Adrenal gland (tissue), 12 donors: Measurements from ENCODE around the gene ITPKB. TPM values are rescaled to one million over a fixed set of nuclear protein-coding genes. Genes with fewer than 3 reads are reported as not detected.
"Not testable (repeated sequence)": the region's sequence is repeated elsewhere in the genome, so short reads cannot be mapped to it uniquely, and the experiment has no call there.

Experiments
- DNase-seq, 7 donors: peaks; one replicate each; pipeline ENCODE4 v3.0.0-alpha.2; 2019 to 2020
- H3K27ac ChIP-seq, 5 donors: fragments of 200-600 bp; sonication (generic) in 4 of 5; 1 replicate in 3 of 5; 2 replicates in 2 of 5; pipeline versions ENCODE4 v1.5.1 to v1.8.0; 2016 to 2020; ENCODE audit warnings: mild to moderate bottlenecking in 1 of 5
- H3K27me3 ChIP-seq: fragments of 200-600 bp; 2 replicates; pipeline ENCODE4 v1.8.0; 2021
- H3K36me3 ChIP-seq, 2 donors: fragments of 200-600 bp; replicated peaks in 1 of 2; 1 replicate in 1 of 2; 2 replicates in 1 of 2; pipeline versions ENCODE4 v1.5.1 to v1.8.0; 2018 to 2022
- H3K4me1 ChIP-seq, 2 donors: fragments of 200-600 bp; replicated peaks in 1 of 2; 1 replicate in 1 of 2; 2 replicates in 1 of 2; pipeline versions ENCODE4 v1.5.1 to v1.8.0; 2018 to 2021
- H3K4me3 ChIP-seq, 4 donors: fragments of 200-600 bp; sonication (generic) in 3 of 4; one replicate each; pipeline ENCODE4 v1.5.1; 2016 to 2018
- H3K9me3 ChIP-seq, 3 donors: fragments of 200-600 bp; sonication (generic) in 1 of 3; replicated peaks in 1 of 3; 1 replicate in 2 of 3; 2 replicates in 1 of 3; pipeline versions ENCODE4 v1.5.1 to v1.8.0; 2016 to 2021
- POLR2A ChIP-seq, 2 donors: fragments of 450-650 bp; IDR thresholded peaks; one replicate each; pipeline ENCODE4 v1.6.1; 2017; ENCODE audit warnings: antibody characterized with exemption in 2 of 2, mild to moderate bottlenecking in 2 of 2, moderate library complexity in 1 of 2
- WGBS, 4 donors: extraction: QIAGEN DNeasy Blood & Tissue Kit in 2 of 4; methylation state at CpG; one replicate each; pipeline versions ENCODE4 v1.1.5 to v1.1.7; 2013 to 2017; 5-methylcytosine and 5-hydroxymethylcytosine counted together
- intact Hi-C, 2 donors: fragments of 100-400 bp; cut with DNase I; formaldehyde crosslinking; loops; one replicate each; pipeline versions ENCODE4 v1.14.1 to v1.15.0; 2022 to 2023
- polyA plus RNA-seq, 3 donors: library from polyadenylated mRNA; stranded (reverse); fragments of 200-250 nt in 2 of 3; fragments of 350-450 nt in 1 of 3; fragmentation: Illumina TruSeq in 1 of 3; extraction: RNeasy Lipid Tissue Mini Kit (QIAGEN cat#74804) in 1 of 3; gene quantifications; one replicate each; pipeline ENCODE4 v1.2.3, GENCODE V29; 2013 to 2014
- total RNA-seq, 9 donors: library from RNA; depleted of rRNA in 4 of 9; stranded (reverse); fragments of >200 nt in 4 of 9; fragments of 120-200 nt in 1 of 9; fragmentation: NEBNext Ultra II Directional in 1 of 9; extraction: Animal tissue kit (Norgen Biotek cat#: 25700) in 1 of 9; gene quantifications; one replicate each; pipeline versions ENCODE4 v1.1.0 to v1.2.4, GENCODE V29; 2013 to 2023
- TF ChIP-seq, protein P1 (sequence below), 6 experiments: fragments of 450-650 bp in 4 of 6; fragments of 200-600 bp in 2 of 6; sonication (generic) in 1 of 6; IDR thresholded peaks; 1 replicate in 5 of 6; 2 replicates in 1 of 6; pipeline versions ENCODE4 v1.5.1 to v1.8.0; 2016 to 2021; ENCODE audit warnings: antibody characterized with exemption in 6 of 6, mild to moderate bottlenecking in 2 of 6, moderate library complexity in 1 of 6
- donor health status: healthy with polysubstance abuse.
- donor health status: Bipolar disorder and iron deficiency.
- donor health status: DM: yes; HTN: yes; CAD: no.
- donor health status: DM: no; HTN: no; CAD: no.
- donor health status: DM: no; HTN: no; CAD: no.
- donor health status: DM: yes; HTN: yes; CAD: no.

The ITPKB gene
- total and polyA plus RNA-seq, 12 donors, result 2.3 to 22.7 (median 13.0) TPM

DNA sequence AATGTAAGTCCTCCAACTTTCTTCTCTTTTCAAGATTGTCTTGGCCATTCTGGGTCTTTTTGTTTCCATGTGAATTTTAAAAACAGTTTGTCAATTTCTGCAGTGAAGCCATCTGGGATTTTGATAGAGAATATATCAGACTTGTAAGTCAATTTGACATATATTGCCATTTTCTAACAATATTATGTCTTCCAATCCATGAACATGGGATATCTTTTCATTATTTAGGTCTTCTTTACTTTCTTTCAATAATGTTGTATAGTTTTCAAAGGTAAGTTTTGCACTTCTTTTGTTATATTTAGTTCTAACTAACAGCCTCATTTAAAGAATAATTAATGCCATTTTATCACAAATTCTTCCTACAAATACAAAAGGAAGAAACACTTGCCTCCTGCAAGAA, 117.1 kb downstream of the ITPKB start:
- no peak for TF ChIP-seq POLR2A (IDR thresholded peaks at IDR 0.05)
- TF ChIP-seq, protein P1, sequence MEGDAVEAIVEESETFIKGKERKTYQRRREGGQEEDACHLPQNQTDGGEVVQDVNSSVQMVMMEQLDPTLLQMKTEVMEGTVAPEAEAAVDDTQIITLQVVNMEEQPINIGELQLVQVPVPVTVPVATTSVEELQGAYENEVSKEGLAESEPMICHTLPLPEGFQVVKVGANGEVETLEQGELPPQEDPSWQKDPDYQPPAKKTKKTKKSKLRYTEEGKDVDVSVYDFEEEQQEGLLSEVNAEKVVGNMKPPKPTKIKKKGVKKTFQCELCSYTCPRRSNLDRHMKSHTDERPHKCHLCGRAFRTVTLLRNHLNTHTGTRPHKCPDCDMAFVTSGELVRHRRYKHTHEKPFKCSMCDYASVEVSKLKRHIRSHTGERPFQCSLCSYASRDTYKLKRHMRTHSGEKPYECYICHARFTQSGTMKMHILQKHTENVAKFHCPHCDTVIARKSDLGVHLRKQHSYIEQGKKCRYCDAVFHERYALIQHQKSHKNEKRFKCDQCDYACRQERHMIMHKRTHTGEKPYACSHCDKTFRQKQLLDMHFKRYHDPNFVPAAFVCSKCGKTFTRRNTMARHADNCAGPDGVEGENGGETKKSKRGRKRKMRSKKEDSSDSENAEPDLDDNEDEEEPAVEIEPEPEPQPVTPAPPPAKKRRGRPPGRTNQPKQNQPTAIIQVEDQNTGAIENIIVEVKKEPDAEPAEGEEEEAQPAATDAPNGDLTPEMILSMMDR (IDR thresholded peaks at IDR 0.05), result no peak
- Histone ChIP-seq H3K4me3 (no peak overlapping the region), H3K27me3 (no peaks in the 10 kb centered on the region), H3K36me3 (no peaks in the 10 kb centered on the region), H3K4me1 (no peaks in the 10 kb centered on the region), H3K9me3 (no peaks in the 10 kb centered on the region), H3K27ac (no peak overlapping the region)
- intact Hi-C loops, result no loop called here
- no peak for DNase-seq

DNA sequence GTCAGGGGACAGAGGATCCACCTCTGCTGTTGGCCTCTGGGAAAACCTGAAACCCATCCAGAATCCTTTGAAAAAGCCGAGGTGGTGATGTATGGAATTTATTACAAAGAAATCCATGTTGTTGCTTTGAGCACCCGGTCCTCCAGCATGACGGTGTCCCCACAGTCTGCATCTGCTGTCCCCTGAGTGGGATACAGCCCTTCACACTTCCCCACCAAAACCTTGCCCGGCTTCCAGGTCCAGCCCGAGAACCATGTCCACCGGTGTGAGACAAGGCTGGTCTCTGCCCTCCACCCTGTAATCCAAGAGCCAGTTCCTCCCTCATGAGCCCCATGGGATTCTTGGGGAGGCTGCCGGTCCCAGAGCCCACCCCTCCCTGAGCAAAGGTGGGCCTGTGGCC, 120.1 kb downstream of the ITPKB start:
- Histone ChIP-seq H3K9me3 (no peaks in the 10 kb centered on the region), H3K4me3 (no peak overlapping the region), H3K27me3 (no peaks in the 10 kb centered on the region), H3K36me3 (no peaks in the 10 kb centered on the region), H3K27ac (no peak overlapping the region), H3K4me1 (no peaks in the 10 kb centered on the region)
- TF ChIP-seq POLR2A (IDR thresholded peaks at IDR 0.05), result no peak
- TF ChIP-seq, protein P1 (IDR thresholded peaks at IDR 0.05), result no peak
- intact Hi-C loops, result no loop called here
- no peak for DNase-seq
- 91 to 97% (median 93%) methylated on average over 2 to 7 of the region's 7 CpGs for WGBS, 4 donors

DNA sequence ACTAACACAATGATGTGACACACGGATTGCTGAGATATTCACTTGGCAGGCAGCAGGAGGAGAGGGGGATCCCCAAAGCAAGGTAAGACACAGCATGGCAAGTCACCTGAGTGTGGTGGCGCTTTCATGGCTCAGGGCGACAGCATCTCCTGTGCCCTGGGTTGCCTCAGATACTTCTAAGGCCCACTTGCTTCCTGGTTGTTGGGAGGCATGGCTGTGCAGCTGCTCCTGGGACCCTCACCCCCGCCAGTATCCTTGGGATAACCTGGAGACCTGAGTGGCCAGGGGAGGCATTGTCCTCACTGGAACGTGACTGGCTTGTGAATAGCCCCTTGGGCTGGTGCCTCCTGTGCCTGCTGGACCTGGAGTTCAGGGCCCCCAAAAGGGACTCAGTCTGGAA, 120.7 kb downstream of the ITPKB start:
- Histone ChIP-seq H3K4me1 (no peaks in the 10 kb centered on the region), H3K27ac (no peak overlapping the region), H3K27me3 (no peaks in the 10 kb centered on the region), H3K36me3 (no peaks in the 10 kb centered on the region), H3K4me3 (no peak overlapping the region), H3K9me3 (no peaks in the 10 kb centered on the region)
- TF ChIP-seq, protein P1 (IDR thresholded peaks at IDR 0.05), result no peak
- no peak for TF ChIP-seq POLR2A (IDR thresholded peaks at IDR 0.05)
- intact Hi-C loops, result no loop called here
- DNase-seq, result no peak
- WGBS, 4 donors, result 80 to 86% (median 85%) methylated on average over 1 to 5 of the region's 5 CpGs

DNA sequence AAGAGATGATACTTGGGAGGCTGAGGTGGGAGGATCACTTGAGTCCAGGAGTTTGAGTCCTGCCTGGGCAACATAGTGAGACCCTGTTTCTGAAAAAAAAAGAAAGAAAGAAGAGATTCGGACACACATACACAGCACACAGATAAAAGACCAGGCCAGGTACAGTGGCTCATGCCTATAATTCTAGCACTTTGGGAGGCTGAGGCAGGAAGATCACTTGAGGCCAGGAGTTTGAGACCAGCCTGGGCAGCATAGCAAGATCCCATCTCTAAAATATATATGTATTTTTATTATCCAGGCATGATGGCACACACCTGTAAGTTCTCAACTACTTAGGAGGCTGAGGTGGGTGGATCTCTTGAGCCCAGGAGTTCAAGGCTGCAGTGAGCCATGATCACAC, 121.4 kb downstream of the ITPKB start:
- H3K9me3 ChIP-seq, H3K27me3 ChIP-seq, DNase-seq, H3K4me3 ChIP-seq, H3K4me1 ChIP-seq, H3K27ac ChIP-seq, intact Hi-C loops, H3K36me3 ChIP-seq: not testable (repeated sequence)
- 67 to 81% (median 71%) methylated on average over 1 of the region's 1 CpG for WGBS, 4 donors

DNA sequence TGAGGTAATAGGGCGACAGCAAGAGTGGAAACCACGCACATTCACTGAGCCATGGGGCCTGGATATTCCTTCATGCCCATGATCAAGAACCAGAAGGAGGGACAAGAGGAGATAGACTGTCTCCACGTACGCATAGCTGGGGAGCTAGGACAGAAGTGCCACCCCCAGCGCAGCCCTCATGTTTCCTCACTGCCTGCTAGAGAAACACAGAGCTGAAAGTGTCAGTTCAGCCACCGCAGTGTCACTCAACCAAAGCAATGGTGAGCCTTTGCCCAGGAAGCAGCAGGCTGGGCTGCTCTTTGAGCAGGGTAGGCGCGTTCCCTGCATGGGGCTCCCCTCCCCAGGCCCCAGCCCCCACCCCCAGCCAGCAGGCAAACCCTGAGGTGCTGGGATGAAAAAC, 122.0 kb downstream of the ITPKB start:
- no peak for TF ChIP-seq POLR2A (IDR thresholded peaks at IDR 0.05)
- TF ChIP-seq, protein P1 (IDR thresholded peaks at IDR 0.05), result no peak
- H3K4me3 ChIP-seq, result no peak overlapping the region
- no peaks in the 10 kb centered on the region for H3K27me3 ChIP-seq
- no peaks in the 10 kb centered on the region for H3K9me3 ChIP-seq
- no peak overlapping the region for H3K27ac ChIP-seq
- DNase-seq, result no peak
- H3K4me1 ChIP-seq, result no peaks in the 10 kb centered on the region
- H3K36me3 ChIP-seq, result no peaks in the 10 kb centered on the region
- 84 to 94% (median 91%) methylated on average over 2 to 8 of the region's 8 CpGs for WGBS, 4 donors
- intact Hi-C loops, result no loop called here
